Panc1 (cell line): Measurements from ENCODE around the gene GTSE1.

Experiments
- CTCF ChIP-seq: fragments of 450-650 bp; IDR thresholded peaks from 2 replicates; pipeline ENCODE4 v1.5.1; 2017; ENCODE audit warnings: mild to moderate bottlenecking
- POLR2AphosphoS5 ChIP-seq: IDR thresholded peaks from 2 replicates; pipeline ENCODE4 v1.6.1; 2012; ENCODE audit warnings: mild to moderate bottlenecking, low read depth, low read length, moderate library complexity
- REST ChIP-seq, 2 experiments: IDR thresholded peaks; 2 replicates each; pipeline ENCODE4 v1.6.1; 2011 to 2012; ENCODE audit warnings: low read depth in 2 of 2, control low read depth in 1 of 2, low read length in 1 of 2, mild to moderate bottlenecking in 1 of 2, moderate library complexity in 1 of 2; ENCODE audit not compliant: insufficient read depth in 1 of 2
- TCF7L2 ChIP-seq: IDR thresholded peaks from 2 replicates; pipeline ENCODE4 v1.6.1; 2011; ENCODE audit warnings: mild to moderate bottlenecking, low read depth, low read length, inconsistent platforms

GRCh38 chr22:46289244-46289891 lies 7.3 kb upstream of the GTSE1 start:
- TF ChIP-seq POLR2AphosphoS5 (no peak), CTCF (no peak), TCF7L2 (no peak), REST (IDR thresholded peaks at IDR 0.05; ENCODE audit: insufficient read depth in 1 of 2, low read depth in 2 of 2, low read length in 1 of 2) (no peak)
